Brain microvascular endothelial cell (primary cell): Measurements from ENCODE around the gene SP9.

ENCODE experiments used
- DNase-seq: peaks from one replicate; pipeline ENCODE4 v3.0.0-alpha.2; 2020
- H3K27ac ChIP-seq: fragments of 250-450 bp; sonication (Bioruptor Pico); 2 replicates; pipeline ENCODE4 v1.5.1; 2020; ENCODE audit warnings: mild to moderate bottlenecking, moderate library complexity
- H3K27me3 ChIP-seq: fragments of 250-450 bp; sonication (Bioruptor Pico); replicated peaks from 2 replicates; pipeline ENCODE4 v1.5.1; 2020; ENCODE audit warnings: mild to moderate bottlenecking
- H3K36me3 ChIP-seq: fragments of 250-450 bp; sonication (Bioruptor Pico); replicated peaks from 2 replicates; pipeline ENCODE4 v1.5.1; 2020; ENCODE audit warnings: mild to moderate bottlenecking
- H3K4me3 ChIP-seq: 2 replicates; pipeline ENCODE4 v1.5.1; 2011; ENCODE audit warnings: low read depth, mild to moderate bottlenecking, control low read depth, low read length, moderate library complexity
- in situ Hi-C: cut with HindIII; loops from 2 replicates; pipeline ENCODE4 v1.10.0; 2017; ENCODE audit warnings: low sequenced_read_pairs, low pct_ligation_motif_present
- TF ChIP-seq, protein P1 (sequence below): IDR thresholded peaks from 2 replicates; pipeline ENCODE4 v1.5.1; 2011; ENCODE audit warnings: low read depth, mild to moderate bottlenecking, moderate library complexity, low read length, control low read depth, inconsistent platforms; ENCODE audit errors: missing control alignments

Gene SP9

DNA sequence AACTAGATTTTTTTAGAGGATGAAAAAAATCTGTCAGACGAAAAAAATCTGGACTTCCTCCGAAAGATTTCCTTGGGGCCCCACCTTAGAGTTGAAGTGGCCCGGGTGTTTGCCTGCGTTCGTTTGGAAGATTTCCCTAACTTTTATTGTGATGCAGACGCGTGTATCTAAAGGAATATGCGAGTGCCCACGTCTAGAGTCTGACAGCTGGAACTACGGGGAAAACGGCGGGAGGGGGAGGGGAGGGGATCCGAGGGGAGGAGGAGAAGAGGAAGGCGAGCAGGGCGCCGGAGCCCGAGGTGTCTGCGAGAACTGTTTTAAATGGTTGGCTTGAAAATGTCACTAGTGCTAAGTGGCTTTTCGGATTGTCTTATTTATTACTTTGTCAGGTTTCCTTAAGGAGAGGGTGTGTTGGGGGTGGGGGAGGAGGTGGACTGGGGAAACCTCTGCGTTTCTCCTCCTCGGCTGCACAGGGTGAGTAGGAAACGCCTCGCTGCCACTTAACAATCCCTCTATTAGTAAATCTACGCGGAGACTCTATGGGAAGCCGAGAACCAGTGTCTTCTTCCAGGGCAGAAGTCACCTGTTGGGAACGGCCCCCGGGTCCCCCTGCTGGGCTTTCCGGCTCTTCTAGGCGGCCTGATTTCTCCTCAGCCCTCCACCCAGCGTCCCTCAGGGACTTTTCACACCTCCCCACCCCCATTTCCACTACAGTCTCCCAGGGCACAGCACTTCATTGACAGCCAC lies 2.4 kb upstream of the SP9 start:
- TF ChIP-seq, protein P1, sequence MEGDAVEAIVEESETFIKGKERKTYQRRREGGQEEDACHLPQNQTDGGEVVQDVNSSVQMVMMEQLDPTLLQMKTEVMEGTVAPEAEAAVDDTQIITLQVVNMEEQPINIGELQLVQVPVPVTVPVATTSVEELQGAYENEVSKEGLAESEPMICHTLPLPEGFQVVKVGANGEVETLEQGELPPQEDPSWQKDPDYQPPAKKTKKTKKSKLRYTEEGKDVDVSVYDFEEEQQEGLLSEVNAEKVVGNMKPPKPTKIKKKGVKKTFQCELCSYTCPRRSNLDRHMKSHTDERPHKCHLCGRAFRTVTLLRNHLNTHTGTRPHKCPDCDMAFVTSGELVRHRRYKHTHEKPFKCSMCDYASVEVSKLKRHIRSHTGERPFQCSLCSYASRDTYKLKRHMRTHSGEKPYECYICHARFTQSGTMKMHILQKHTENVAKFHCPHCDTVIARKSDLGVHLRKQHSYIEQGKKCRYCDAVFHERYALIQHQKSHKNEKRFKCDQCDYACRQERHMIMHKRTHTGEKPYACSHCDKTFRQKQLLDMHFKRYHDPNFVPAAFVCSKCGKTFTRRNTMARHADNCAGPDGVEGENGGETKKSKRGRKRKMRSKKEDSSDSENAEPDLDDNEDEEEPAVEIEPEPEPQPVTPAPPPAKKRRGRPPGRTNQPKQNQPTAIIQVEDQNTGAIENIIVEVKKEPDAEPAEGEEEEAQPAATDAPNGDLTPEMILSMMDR, result no peak
- Histone ChIP-seq H3K27me3 (peaks cover 89% of the 10 kb centered on the region), H3K27ac (no peak overlapping the region), H3K36me3 (no peaks in the 10 kb centered on the region), H3K4me3 (no peak overlapping the region)
- in situ Hi-C loops, result no loop called here
- DNase-seq, result no peak

DNA sequence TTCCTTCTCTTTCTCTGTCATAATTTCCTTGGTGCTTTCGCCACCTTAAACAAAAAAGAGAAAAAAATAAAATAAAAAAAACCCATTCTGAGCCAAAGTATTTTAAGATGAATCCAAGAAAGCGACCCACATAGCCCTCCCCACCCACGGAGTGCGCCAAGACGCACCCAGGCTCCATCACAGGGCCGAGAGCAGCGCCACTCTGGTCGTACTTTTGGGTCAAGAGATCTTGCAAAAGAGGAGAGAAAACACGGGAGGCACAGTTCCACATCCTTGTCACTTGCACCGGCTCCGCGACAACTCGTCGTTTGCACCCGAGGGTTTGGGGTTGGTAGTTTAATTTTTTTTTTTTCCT lies 1.8 kb upstream of the SP9 start:
- H3K27ac ChIP-seq, result no peak overlapping the region
- H3K36me3 ChIP-seq, result no peaks in the 10 kb centered on the region
- TF ChIP-seq, protein P1, result no peak
- H3K27me3 ChIP-seq, result peaks cover 89% of the 10 kb centered on the region
- no peak for DNase-seq
- no peak overlapping the region for H3K4me3 ChIP-seq
- in situ Hi-C loops, result no loop called here

DNA sequence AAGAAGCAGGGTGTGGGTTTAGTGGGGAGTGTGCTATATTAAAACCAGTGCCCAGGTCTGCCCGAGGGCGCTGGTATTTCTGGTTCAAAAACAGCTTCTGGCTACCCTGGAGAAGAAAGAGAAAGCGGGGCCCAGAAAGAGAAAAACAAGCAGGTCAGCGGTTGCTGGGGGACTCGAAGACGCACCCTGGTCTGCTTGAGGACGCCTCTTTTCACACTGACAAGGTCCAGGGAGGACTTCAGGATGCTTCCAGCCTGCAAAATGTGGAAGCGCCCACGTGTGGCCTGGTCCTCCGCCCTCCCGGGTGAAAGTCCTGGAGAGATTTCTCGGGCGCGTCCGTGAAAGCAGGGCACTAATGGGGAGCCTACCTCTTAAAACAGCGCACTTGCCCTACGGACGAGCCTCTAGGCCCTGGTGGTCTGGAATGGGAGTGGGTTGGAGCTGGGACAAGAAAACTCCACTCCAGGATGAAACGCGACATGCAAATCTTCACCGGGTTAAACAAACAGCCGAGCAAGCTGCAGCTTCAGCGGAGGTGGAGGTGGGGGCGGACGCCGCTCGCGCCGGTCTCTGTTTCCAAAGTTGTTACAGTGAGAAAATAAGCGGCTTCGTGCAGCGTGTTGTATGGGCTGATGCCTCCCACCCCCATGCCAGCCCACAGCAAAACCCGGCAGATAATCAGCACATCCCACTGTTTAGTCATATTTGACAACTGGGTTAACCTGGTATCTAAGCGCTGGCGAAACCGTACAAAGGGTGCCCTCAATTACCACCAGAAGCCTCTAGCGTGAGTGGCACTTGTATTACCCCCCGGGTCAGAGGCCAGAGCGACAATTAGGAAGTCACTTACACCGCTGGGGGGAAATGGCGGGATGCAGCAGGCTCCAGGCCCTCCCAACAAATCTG lies 1.1 kb upstream of the SP9 start:
- no peak for DNase-seq
- Histone ChIP-seq H3K27me3 (peaks cover 90% of the 10 kb centered on the region), H3K36me3 (no peaks in the 10 kb centered on the region), H3K4me3 (no peak overlapping the region), H3K27ac (no peak overlapping the region)
- in situ Hi-C loops, result no loop called here
- TF ChIP-seq, protein P1, result no peak

DNA sequence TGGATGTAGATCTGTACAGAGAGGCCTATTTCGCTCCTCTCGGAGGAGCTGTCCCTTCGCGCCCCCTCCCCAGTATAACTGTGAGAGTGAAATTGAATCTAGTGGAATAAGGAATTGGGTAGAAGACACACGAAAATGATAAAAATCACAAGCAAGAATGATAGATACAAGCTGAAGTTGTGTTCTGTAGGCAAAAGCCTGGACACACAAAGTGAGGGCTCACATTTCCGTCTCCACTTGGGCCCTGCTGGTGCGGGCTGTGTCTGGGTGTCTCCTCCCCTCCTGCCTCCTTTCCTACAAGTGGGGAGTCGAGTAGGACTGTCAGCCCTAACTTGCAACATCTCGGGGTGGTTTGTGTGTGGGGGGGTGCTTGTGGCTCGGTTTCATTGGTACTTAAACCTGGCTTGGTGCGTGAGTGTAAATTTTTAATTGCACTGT lies 457 bp upstream of the SP9 start:
- Histone ChIP-seq H3K27me3 (peaks cover 90% of the 10 kb centered on the region), H3K36me3 (no peaks in the 10 kb centered on the region), H3K27ac (no peak overlapping the region), H3K4me3 (no peak overlapping the region)
- in situ Hi-C loops, result no loop called here
- no peak for DNase-seq
- TF ChIP-seq, protein P1, result no peak

DNA sequence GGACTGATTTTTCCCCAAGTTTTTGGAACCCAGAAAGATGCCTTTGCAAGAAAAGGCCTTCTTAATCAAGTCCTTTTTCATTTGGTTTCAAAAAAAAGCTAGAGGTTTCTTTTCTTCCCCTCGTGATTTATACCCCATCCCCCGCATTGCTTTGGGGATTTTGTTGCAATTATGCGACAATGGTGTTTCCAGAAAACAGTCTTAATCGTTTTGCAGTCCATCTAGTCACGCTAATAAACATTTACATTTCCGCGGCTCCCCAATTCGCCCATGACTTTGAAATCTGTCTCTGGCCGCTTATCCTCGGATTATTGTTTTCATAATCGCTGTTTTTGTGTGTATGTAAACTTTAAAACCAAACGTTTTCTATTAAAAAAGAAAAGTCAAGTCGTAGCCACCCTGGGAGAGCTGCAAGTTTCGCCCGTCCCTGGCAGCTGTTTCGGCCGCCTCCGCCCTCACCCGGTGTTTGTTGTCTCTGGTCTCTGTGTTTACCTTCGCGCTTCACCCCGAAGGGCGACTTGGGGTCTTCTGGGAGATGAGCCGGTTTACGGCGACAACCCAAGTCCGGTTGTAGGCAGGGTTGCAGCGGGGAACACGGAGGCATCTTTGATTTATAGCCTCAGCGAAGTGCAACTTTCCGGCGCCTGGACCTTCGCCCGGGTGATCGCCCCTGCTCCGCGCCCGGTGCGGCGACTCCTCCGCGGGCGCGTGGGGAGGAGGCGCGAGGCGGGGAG lies 667 bp downstream of the SP9 start:
- H3K27me3 ChIP-seq, result peaks cover 90% of the 10 kb centered on the region
- H3K36me3 ChIP-seq, result no peaks in the 10 kb centered on the region
- TF ChIP-seq, protein P1, result no peak
- in situ Hi-C loops, result no loop called here
- no peak for DNase-seq
- peak overlapping the region; percentile 9 for H3K4me3 ChIP-seq
- no peak overlapping the region for H3K27ac ChIP-seq
